Putamen (tissue), 1 donor: ENCODE results near the gene ACER2.

Experiments used
- DNase-seq: peaks from one replicate; pipeline ENCODE4 v3.0.0-alpha.2; 2016; ENCODE audit warnings: low spot score

ACER2 gene

DNA sequence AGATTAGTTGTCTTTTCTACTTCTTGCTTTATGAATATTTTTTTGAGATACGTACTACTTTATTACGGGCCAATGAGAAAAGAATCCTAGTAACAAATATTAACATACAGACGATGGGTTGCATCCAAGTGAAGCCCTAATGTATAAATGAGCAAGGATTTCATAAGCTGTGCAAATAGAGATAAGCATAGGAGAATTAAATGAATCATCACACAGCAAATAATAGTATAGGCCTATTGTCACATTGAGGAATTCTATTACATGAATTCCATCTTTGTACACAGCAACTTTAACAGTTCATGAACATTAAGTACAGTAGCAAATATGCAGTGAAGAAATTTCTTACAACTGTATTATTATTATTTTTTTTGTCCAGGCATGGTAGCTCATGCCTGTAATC lies 78.0 kb downstream of the ACER2 start:
- DNase-seq, result no peak

DNA sequence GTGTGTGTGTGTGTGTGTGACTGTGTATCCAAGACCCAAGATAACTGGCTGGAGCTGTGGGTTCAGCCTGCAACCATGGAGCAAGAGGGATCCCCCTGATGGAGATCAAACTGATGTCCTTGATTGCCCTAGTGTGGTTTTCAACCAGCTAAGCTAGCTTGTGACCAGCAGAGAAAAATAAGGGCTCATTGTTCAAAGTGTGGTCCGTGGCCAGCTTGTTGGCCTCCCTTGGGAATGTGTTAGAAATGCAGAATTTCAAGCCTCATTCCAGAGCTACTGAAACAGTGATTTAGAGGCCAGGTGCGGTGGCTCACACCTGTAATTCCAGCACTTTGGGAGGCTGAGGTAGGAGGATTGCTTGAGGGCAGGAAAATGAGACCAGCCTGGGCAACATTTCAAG lies 79.9 kb downstream of the ACER2 start:
- peak; percentile 94 for DNase-seq

DNA sequence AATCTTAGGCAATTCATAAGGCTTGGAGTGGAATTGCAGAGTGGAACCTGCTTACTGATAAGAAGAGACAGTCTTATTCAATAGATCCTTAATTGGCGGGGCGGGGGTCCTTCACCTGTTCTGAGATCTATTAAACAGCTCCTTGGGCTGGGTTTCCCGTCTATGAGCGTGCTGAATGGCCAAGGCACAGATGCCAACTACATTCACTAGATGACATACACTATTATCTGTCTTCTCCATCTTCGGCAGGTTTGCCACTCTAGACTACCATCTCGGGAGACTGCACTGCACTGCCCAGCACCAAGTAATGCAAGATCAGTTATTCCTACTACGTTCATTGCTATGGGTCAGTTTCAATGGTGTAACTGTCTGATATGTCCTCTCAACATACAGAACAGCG lies 81.5 kb downstream of the ACER2 start:
- DNase-seq, result no peak

DNA sequence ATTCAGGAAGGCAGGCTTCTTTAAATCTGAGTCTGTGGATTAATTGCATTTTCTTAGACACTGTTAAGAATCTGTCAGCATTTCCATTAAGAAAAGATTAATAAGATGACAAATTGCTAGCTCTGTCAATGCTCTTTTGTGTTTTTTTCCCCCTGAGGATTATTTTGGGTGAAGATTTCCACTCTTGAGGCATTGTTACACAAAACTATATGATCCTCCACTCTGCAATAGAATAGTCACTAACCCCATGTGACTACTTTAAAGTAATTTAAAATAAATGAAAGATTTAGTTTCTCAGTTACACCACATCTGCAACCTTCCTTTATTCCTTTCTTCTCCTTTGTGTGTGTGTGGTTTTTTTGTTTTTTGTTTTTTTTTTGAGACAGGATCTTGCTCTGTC lies 82.0 kb downstream of the ACER2 start:
- no peak for DNase-seq

DNA sequence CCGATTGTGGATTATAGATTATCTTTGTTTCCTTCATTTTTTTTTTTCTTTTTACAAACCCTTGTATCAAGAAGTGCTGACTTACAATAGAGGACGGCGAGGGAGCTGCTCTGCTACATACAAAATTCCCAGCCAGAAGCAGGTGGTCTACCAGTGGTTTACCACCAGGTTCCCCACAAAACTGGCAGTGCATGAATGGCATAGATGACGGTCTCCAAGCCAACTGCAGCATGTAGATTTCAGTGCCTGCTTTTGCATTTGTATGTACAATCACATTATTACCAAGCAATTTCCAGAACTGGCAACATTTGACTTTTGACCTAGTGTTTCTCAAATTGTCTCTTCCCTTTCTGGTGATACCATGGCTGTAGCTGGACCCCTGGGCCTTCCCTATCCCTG lies 84.0 kb downstream of the ACER2 start:
- no peak for DNase-seq

DNA sequence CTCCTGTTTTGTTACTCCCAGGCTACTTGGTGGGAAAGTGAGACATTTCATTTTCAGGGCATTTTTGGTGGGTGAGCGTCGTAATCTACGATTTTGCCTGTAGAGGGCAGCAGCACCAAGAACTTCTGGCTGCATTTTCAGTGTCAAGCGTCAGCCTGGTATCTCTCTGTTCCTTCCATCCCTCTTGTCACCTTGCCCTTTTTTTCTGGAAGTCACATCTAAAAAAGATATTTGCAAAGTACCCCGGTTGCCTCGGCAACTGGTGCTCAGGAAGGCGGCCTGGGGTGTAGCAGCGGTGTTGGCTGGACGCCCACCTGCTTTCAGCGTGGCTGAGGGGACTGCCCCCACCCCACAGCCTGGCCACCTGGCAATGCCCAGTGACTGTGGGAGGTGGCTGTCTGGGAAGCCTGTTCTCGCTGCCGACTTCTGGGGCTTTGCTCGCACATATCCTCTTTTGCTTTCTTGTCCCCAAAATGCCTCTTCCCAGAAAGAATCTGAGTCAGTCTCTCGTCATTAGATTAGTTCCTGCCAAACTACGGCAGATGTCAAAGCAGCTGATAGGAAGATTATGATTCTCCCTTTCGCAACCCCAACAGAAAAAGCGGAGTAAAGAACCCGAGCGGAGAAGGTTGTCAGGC lies 84.5 kb downstream of the ACER2 start:
- peak; percentile 91 for DNase-seq

DNA sequence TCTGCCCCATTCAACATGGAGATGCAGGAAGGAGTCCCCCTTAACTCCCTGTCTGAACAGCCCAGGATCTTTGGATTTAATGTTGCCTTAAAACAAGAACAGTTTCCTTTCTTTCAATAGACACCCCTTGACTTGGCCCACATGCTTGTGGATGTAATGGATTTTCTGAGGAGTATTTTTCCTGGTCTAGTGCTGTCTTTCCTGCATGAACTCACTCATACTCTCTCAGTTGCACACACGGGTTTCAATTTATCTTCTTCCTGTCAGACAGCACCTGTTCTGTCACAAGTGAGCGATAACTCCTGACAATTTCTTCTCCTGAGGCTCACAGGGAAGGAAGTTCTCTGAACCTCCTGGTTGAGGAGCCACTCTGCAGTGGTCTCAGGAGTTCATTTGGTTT lies 85.1 kb downstream of the ACER2 start:
- no peak for DNase-seq

DNA sequence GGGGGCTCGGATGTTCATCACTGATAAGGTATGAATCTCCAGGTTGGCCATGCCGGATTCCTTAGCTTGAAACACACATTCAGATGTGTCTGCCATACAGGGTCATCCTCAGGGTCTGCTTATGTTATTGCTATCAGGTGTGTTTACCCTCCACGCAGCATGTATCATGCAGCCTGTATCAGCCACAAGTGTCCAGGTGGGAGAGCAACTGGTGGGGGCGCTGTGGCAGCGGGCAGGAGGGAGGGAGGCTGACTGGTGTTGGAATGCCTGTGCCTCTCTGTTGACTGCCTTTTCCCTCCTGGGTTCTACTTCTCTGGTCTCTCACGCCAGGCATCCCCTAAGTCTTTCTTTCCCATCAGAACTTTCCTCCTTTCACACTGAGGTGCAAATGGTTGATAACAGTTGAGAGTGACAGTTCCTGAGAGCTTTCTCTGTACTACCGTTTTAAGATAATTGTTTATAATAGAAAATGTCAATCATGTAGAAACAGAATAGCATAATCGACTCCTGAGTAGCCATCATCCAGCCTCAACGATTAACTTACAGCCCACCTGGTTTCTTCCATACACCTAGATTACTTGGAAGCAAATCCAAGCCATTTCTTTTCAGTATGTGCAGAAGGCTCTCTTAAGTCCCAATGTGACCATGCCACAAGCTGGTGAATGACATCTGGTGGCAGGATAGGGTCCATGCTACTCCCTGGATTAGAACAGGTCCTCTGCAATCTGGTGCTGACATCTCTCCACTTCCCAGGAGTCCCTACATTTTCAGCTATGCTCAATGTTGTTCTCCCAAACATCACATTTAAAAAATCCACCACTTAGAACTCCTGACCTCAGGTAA lies 86.6 kb downstream of the ACER2 start:
- no peak for DNase-seq

DNA sequence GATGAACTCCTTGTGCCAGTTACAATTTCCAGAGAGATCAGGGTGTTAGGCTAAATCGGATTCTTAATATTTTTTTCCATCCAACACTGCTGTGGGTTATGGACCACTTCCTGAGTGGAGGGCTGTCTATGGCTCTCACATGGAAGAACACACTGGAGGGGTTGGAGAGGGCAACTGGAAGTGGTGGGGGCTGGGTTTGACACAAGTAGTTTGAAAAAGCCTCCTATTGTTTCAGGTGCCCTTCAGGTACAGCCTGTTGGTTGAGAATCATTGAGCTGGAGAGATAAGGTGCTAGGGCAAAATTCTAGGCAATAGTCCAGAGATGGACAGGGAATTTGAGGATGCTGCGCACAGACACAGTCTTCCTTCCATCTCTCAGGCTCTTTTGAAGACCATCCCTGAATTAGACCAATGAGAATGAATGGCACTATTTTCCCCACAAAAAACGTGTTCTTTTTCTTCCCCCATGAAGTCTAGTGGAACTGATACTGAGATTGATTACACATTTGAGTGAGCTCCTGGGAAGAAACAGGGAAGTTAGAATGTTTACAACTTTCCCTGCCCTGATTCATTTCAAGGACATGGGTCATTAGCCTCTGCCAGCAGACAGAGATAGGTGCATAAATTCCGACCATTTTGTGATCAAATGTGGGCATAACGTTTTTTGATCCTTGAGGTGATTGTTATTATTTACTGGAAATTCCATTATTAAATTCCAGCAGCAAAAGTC lies 87.7 kb downstream of the ACER2 start:
- no peak for DNase-seq

DNA sequence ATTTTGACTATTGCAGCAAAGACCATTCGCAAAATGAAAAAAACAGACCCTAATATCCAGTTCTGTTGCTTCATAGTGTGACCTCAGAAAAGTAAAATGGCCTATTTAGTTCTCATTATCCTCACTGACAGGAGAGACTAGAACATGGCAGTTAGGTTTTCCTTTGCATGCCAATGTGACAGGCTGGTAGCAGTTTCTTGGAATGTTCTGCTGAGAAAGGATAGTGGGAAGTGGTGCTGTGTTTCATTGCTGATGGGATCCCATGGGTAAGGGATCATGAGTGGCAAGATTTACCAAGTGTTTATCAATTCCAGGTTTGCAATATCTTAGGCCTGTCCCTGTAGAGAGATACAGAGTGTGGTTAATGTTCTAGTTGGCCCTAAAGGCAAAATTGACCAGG lies 88.5 kb downstream of the ACER2 start:
- DNase-seq, result no peak

DNA sequence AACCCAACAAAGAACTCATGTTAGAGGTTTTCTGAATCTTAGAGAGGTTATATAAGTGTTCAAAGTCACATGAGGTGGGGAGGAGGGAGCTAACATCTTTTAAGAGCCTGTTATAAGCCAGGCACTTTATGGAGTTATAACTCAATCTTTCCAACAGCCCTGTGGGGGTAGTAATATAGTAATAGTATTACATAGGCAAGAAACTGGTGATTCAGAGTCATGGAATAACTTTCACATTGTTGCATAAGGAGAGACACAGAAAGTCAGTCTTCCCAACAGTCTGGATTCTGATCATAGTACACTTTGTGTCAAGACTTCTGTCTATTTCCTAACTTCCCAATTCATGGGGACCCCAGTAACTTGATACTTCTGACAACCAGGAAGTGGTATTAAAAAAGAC lies 89.2 kb downstream of the ACER2 start:
- DNase-seq, result peak; percentile 61
